Tibial nerve (tissue), 4 donors: ENCODE results near the gene MFAP5.

ENCODE experiments used
- EP300 ChIP-seq, 2 donors: sonication (generic); formaldehyde crosslinking; IDR thresholded peaks; one replicate each; pipeline ENCODE4 v1.6.1; 2017; ENCODE audit warnings: antibody characterized with exemption in 2 of 2, mild to moderate bottlenecking in 1 of 2
- POLR2A ChIP-seq, 2 donors: fragments of 450-650 bp; IDR thresholded peaks; one replicate each; pipeline ENCODE4 v1.6.1; 2017; ENCODE audit warnings: antibody characterized with exemption in 2 of 2, mild to moderate bottlenecking in 2 of 2, moderate library complexity in 2 of 2
- TF ChIP-seq, protein P1 (sequence below), 5 experiments: fragments of 200-600 bp in 3 of 5; fragments of 450-650 bp in 2 of 5; sonication (generic) in 3 of 5; IDR thresholded peaks; one replicate each; pipeline ENCODE4 v1.5.1; 2016 to 2019; ENCODE audit warnings: antibody characterized with exemption in 5 of 5, mild to moderate bottlenecking in 3 of 5, moderate library complexity in 2 of 5

DNA sequence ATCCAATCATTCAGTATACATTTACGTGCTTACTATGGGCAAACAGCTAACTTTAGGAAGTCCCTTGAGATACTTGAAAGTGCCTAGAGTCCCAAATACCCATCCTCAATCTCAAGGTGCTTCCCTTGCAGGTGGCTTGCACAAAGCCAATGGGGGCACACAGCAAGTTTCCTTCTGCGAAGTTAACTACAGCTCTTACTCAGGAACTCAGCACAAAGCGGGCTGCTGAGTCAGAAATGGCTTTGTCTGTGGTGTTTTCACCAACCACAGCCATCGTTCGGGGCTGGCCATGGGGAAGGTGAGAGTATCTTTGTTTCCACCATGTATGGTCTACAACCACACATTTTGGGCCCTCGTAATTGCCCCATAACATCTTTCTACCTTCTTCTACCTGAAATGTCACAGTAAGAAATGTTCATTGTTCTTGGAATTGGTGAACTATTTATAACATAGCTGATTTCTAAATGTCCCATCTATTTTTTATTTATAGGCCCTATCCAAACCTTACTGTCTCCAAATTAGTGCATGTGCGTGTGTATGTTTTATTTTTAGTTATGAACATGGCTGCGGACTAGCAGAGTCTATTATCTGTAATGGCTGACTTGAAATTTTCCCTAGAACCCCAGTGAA, 13.9 kb downstream of the MFAP5 start:
- TF ChIP-seq, protein P1, sequence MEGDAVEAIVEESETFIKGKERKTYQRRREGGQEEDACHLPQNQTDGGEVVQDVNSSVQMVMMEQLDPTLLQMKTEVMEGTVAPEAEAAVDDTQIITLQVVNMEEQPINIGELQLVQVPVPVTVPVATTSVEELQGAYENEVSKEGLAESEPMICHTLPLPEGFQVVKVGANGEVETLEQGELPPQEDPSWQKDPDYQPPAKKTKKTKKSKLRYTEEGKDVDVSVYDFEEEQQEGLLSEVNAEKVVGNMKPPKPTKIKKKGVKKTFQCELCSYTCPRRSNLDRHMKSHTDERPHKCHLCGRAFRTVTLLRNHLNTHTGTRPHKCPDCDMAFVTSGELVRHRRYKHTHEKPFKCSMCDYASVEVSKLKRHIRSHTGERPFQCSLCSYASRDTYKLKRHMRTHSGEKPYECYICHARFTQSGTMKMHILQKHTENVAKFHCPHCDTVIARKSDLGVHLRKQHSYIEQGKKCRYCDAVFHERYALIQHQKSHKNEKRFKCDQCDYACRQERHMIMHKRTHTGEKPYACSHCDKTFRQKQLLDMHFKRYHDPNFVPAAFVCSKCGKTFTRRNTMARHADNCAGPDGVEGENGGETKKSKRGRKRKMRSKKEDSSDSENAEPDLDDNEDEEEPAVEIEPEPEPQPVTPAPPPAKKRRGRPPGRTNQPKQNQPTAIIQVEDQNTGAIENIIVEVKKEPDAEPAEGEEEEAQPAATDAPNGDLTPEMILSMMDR (IDR thresholded peaks at IDR 0.05): no peak
- no peak for TF ChIP-seq POLR2A (IDR thresholded peaks at IDR 0.05)
- TF ChIP-seq EP300 (IDR thresholded peaks at IDR 0.05): no peak
